ENCODE data around the gene NDUFS3. TPM values are rescaled to one million over a fixed set of nuclear protein-coding genes. Genes with fewer than 3 reads are reported as not detected.
A peak's percentile ranks its signal among the peaks of the same experiment; 100 is the strongest.

The NDUFS3 gene
- total RNA-seq, 1 donor from 2014 or later: 85.6 TPM

- TF ChIP-seq CTCF (conservative IDR thresholded peaks at IDR 0.05; ENCODE audit: low read depth, low read length): no peak
- DNase-seq (ENCODE audit: low read depth): no peak
These were observed 7.0 kb upstream of the NDUFS3 start for GRCh38 chr11:47571895-47572294.

GRCh38 chr11:47572715-47573255, 6.1 kb upstream of the NDUFS3 start:
- TF ChIP-seq CTCF (conservative IDR thresholded peaks at IDR 0.05; ENCODE audit: low read depth, low read length): no peak
- DNase-seq (ENCODE audit: low read depth): no peak
- no peak overlapping the region for H3K4me3 ChIP-seq (ENCODE audit: low read depth, low read length)

More at GRCh38 chr11:47571895-47572294, 7.0 kb upstream of the NDUFS3 start:
- H3K4me3 ChIP-seq (ENCODE audit: low read depth, low read length): no peak overlapping the region

GRCh38 chr11:47573321-47573720, 5.6 kb upstream of the NDUFS3 start:
- H3K4me3 ChIP-seq (ENCODE audit: low read depth, low read length): no peak overlapping the region
- DNase-seq (ENCODE audit: low read depth): no peak
- TF ChIP-seq CTCF (conservative IDR thresholded peaks at IDR 0.05; ENCODE audit: low read depth, low read length): no peak

GRCh38 chr11:47577460-47578041, 1.3 kb upstream of the NDUFS3 start:
- no peak for DNase-seq (ENCODE audit: low read depth)
- H3K4me3 ChIP-seq (ENCODE audit: low read depth, low read length): peak overlapping the region; percentile 95
- no peak for TF ChIP-seq CTCF (conservative IDR thresholded peaks at IDR 0.05; ENCODE audit: low read depth, low read length)

- no peak for DNase-seq (ENCODE audit: low read depth)
- no peak overlapping the region for H3K4me3 ChIP-seq (ENCODE audit: low read depth, low read length)
- no peak for TF ChIP-seq CTCF (conservative IDR thresholded peaks at IDR 0.05; ENCODE audit: low read depth, low read length)
These were observed 5.0 kb downstream of the NDUFS3 start for GRCh38 chr11:47583844-47584243.

GRCh38 chr11:47586098-47586855, 7.4 kb downstream of the NDUFS3 start, which contains the start of gene FAM180B:
Gene FAM180B, plus strand, starts transcription at chr11:47586678. Its CDS starts 91 bp downstream, at chr11:47586769.
- no peak for TF ChIP-seq CTCF (conservative IDR thresholded peaks at IDR 0.05; ENCODE audit: low read depth, low read length)
- DNase-seq (ENCODE audit: low read depth): no peak
- no peak within 1 kb of the TSS for H3K4me3 ChIP-seq (ENCODE audit: low read depth, low read length)
